SU-DHL-6 (cell line): ENCODE results near the gene ZNF772.
A peak's percentile ranks its signal among the peaks of the same experiment; 100 is the strongest.

ENCODE experiments used
- H2AFZ ChIP-seq: fragments of 200-600 bp; sonication (generic); 2 replicates; pipeline ENCODE4 v1.6.1; 2014; ENCODE audit warnings: low read depth, mild to moderate bottlenecking, moderate library complexity, mixed read lengths, antibody characterized with exemption, low read length; ENCODE audit not compliant: severe bottlenecking
- H3F3A ChIP-seq: fragments of 200-600 bp; shearing (Covaris generic); 2 replicates; pipeline ENCODE4 v1.6.0; 2016; ENCODE audit warnings: antibody characterized with exemption, mild to moderate bottlenecking; ENCODE audit not compliant: insufficient read depth
- H3K27ac ChIP-seq: fragments of 200-600 bp; sonication (generic); 2 replicates; pipeline ENCODE4 v1.5.1; 2016; ENCODE audit warnings: low read depth, mild to moderate bottlenecking, low read length, moderate library complexity, mixed read lengths
- H3K27me3 ChIP-seq: fragments of 200-600 bp; sonication (generic), shearing (Covaris generic); 2 replicates; pipeline ENCODE4 v1.6.0; 2014; ENCODE audit warnings: mild to moderate bottlenecking, low read length
- H3K36me3 ChIP-seq: fragments of 200-600 bp; sonication (generic); 2 replicates; pipeline ENCODE4 v1.6.1; 2014; ENCODE audit warnings: mild to moderate bottlenecking, low read length, mixed read lengths
- H3K4me2 ChIP-seq: fragments of 300-600, 200-600 bp; shearing (Covaris generic), sonication (generic); 2 replicates; pipeline ENCODE4 v1.6.0; 2014; ENCODE audit warnings: low read length, low read depth, mild to moderate bottlenecking; ENCODE audit not compliant: poor library complexity, severe bottlenecking
- H3K4me3 ChIP-seq: fragments of 200-600 bp; sonication (generic); 2 replicates; pipeline ENCODE4 v1.5.1; 2014; ENCODE audit warnings: antibody characterized with exemption, low read length, mild to moderate bottlenecking, mixed read lengths; ENCODE audit not compliant: insufficient read depth, poor library complexity, severe bottlenecking
- H3K79me2 ChIP-seq: fragments of 200-600 bp; sonication (generic); 2 replicates; pipeline ENCODE4 v1.6.1; 2014; ENCODE audit warnings: mild to moderate bottlenecking, low read length, moderate library complexity; ENCODE audit not compliant: insufficient read depth
- H3K9ac ChIP-seq: fragments of 200-600 bp; sonication (generic); 2 replicates; pipeline ENCODE4 v1.7.0; 2014; ENCODE audit warnings: mild to moderate bottlenecking, low read length
- H3K9me2 ChIP-seq: fragments of 200-600 bp; sonication (generic); replicated peaks from 2 replicates; pipeline ENCODE4 v1.6.1; 2014; ENCODE audit warnings: low read length; ENCODE audit not compliant: insufficient read depth
- H3K9me3 ChIP-seq: fragments of 200-600 bp; sonication (generic); 2 replicates; pipeline ENCODE4 v1.6.1; 2014; ENCODE audit warnings: low read length, mixed read lengths; ENCODE audit not compliant: insufficient read depth
- H4K20me1 ChIP-seq: fragments of 200-600 bp; sonication (generic); 2 replicates; pipeline ENCODE4 v1.6.1; 2014; ENCODE audit warnings: low read depth, mild to moderate bottlenecking, antibody characterized with exemption, low read length, moderate library complexity, mixed read lengths
- CTCF ChIP-seq: fragments of 200-600 bp; sonication (generic); IDR thresholded peaks from one replicate; pipeline ENCODE4 v1.5.1; 2017; ENCODE audit warnings: antibody characterized with exemption, mild to moderate bottlenecking, low read length, moderate library complexity; ENCODE audit not compliant: insufficient read depth, poor library complexity, severe bottlenecking
- EZH2phosphoT487 ChIP-seq: fragments of 200-600 bp; sonication (generic), shearing (Covaris generic); conservative IDR thresholded peaks from 2 replicates; pipeline ENCODE4 v1.6.1; 2018; ENCODE audit warnings: mild to moderate bottlenecking, antibody characterized with exemption, low read length, moderate library complexity, mixed read lengths

ZNF772 gene

DNA sequence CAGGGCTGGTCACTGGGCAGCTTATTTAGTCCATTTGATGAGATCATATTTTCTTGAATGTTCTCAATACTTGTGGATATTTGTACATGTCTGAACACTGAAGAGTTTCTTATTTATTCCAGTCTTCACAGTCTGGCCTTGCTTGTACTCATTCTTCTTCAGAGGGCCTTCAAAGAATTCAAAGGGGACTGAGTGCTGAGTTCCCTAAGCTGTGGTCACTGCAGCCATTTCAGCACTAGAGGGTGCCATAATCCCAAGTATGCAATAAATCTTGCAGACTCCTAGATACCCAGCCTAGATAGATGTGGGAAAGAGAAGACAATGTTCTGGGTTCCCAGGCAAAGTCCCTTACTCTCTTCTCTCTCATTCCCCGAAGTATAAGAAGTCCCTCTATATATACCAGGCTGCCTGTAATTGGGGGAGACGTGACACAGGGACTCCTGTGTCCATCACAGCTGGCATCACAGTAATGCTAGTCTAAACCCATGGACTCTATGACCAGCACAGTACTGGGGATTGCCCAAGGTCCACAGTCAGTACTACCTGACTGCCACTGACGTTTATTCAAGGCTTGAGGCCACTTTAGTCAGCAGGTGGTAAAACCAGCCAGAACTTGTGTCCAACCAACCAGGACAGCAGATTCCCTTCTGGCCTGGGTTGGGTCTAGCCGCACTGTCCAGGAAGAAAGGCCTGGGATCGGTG, 11.5 kb downstream of the ZNF772 start:
- no peaks in the 10 kb centered on the region for H3F3A ChIP-seq
- H3K27me3 ChIP-seq = no peaks in the 10 kb centered on the region
- H3K4me2 ChIP-seq = no peak overlapping the region
- H3K9ac ChIP-seq = no peak overlapping the region
- H3K36me3 ChIP-seq = no peaks in the 10 kb centered on the region; the same call in 1 of the 2 replicates
- H4K20me1 ChIP-seq = no peaks in the 10 kb centered on the region
- TF ChIP-seq EZH2phosphoT487 = no peak
- peak; percentile 86 for TF ChIP-seq CTCF
- no peaks in the 10 kb centered on the region for H3K79me2 ChIP-seq
- no peak overlapping the region for H2AFZ ChIP-seq
- H3K9me2 ChIP-seq = no peaks in the 10 kb centered on the region
- H3K27ac ChIP-seq = no peak overlapping the region
- H3K4me3 ChIP-seq = no peak overlapping the region
- no peaks in the 10 kb centered on the region for H3K9me3 ChIP-seq

DNA sequence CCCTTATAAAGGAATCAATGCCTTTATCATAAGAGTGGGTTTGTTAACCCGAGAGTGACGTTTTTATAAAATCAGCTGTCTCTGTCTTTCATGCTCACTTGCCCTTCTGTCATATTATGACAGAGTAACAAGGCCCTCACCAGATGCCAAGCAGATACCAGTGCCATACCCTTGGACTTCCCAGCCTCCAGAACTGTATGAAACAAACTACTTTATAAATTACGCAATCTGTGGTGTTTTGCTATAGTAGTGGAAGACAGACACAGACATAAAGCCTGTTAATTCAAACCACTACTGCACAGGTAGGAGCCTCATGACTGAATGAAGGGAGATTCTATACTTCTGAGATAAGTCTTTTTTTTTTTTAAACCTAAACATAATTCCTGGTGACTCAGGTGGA, 25.1 kb downstream of the ZNF772 start:
- Histone ChIP-seq H3K79me2 (no peaks in the 10 kb centered on the region), H3K9me3 (no peaks in the 10 kb centered on the region), H3K4me3 (no peak overlapping the region), H3K27ac (no peak overlapping the region), H3F3A (no peaks in the 10 kb centered on the region), H3K27me3 (no peaks in the 10 kb centered on the region), H3K36me3 (no peaks in the 10 kb centered on the region), H2AFZ (no peak overlapping the region), H4K20me1 (no peaks in the 10 kb centered on the region), H3K4me2 (no peak overlapping the region), H3K9ac (no peak overlapping the region), H3K9me2 (no peaks in the 10 kb centered on the region)
- TF ChIP-seq CTCF (no peak), EZH2phosphoT487 (no peak)

DNA sequence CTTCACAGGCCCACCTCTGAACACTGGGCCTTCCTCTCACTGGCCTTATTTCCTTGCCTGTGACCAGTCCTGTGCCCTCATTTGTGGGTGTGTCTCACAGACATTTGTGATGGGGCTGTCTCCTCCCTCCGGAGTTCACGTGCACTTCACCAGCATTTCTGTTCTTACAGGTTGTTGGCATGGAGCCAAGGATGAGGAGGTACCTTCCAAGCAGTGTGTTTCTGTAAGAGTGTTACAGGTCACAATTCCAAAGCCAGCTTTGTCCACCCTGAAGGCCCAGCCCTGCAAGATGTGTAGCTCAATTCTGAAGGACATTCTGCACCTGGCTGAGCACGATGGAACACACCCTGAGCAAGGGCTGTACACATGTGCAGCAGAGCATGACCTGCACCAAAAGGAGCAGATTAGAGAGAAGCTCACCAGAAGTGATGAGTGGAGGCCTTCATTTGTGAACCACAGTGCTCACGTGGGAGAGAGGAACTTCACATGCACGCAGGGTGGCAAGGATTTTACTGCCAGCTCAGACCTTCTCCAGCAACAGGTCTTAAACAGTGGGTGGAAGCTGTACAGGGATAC, 34.2 kb downstream of the ZNF772 start:
- H3K9me2 ChIP-seq = no peaks in the 10 kb centered on the region
- H3K27ac ChIP-seq = no peak overlapping the region
- peaks cover 31% of the 10 kb centered on the region for H3K79me2 ChIP-seq
- no peaks in the 10 kb centered on the region for H3F3A ChIP-seq
- H3K36me3 ChIP-seq = no peaks in the 10 kb centered on the region
- no peak overlapping the region for H3K9ac ChIP-seq
- no peaks in the 10 kb centered on the region for H4K20me1 ChIP-seq
- H2AFZ ChIP-seq = no peak overlapping the region
- H3K27me3 ChIP-seq = no peaks in the 10 kb centered on the region
- no peaks in the 10 kb centered on the region for H3K9me3 ChIP-seq
- no peak for TF ChIP-seq EZH2phosphoT487
- no peak for TF ChIP-seq CTCF
- H3K4me2 ChIP-seq = no peak overlapping the region
- no peak overlapping the region for H3K4me3 ChIP-seq
